HG03432 (cell line): ENCODE data around the gene SPEF1.
A peak's percentile ranks its signal among the peaks of the same experiment; 100 is the strongest.
"Not testable (repeated sequence)": the region's sequence is repeated elsewhere in the genome, so short reads cannot be mapped to it uniquely, and the experiment has no call there.

Source experiments
- ATAC-seq: cut with Tn5 transposase; IDR thresholded peaks from one replicate; pipeline ENCODE4 v1.9.1; 2021; ENCODE audit warnings: mild to moderate bottlenecking, moderate library complexity; ENCODE audit not compliant: unreplicated experiment

SPEF1 gene

GRCh38 chr20:3811467-3812258 is 30.4 kb upstream of the SPEF1 start:
- peak; percentile 51 for ATAC-seq

GRCh38 chr20:3808544-3808943 is 27.3 kb upstream of the SPEF1 start:
- ATAC-seq, result no peak

- no peak for ATAC-seq
Measured at GRCh38 chr20:3804781-3805180, 23.5 kb upstream of the SPEF1 start.

GRCh38 chr20:3804254-3804751 is 23.1 kb upstream of the SPEF1 start:
- no peak for ATAC-seq

- no peak for ATAC-seq
Measured at GRCh38 chr20:3803854-3804253, 22.6 kb upstream of the SPEF1 start.

GRCh38 chr20:3803289-3803688 is 22.0 kb upstream of the SPEF1 start:
- no peak for ATAC-seq

- no peak for ATAC-seq
Measured at GRCh38 chr20:3802524-3803239, 21.4 kb upstream of the SPEF1 start.

- ATAC-seq, result no peak
Measured at GRCh38 chr20:3801846-3802245, 20.6 kb upstream of the SPEF1 start.

- ATAC-seq, result no peak
Measured at GRCh38 chr20:3801299-3801698, 20.1 kb upstream of the SPEF1 start.

GRCh38 chr20:3800878-3801260 is 19.6 kb upstream of the SPEF1 start:
- ATAC-seq, result no peak

- ATAC-seq, result no peak
Measured at GRCh38 chr20:3800256-3800877, 19.1 kb upstream of the SPEF1 start.

GRCh38 chr20:3798908-3799248 is 17.6 kb upstream of the SPEF1 start:
- ATAC-seq, result no peak

- no peak for ATAC-seq
Measured at GRCh38 chr20:3798373-3798768, 17.1 kb upstream of the SPEF1 start.

- ATAC-seq, result no peak
Measured at GRCh38 chr20:3797592-3798372, 16.5 kb upstream of the SPEF1 start.

GRCh38 chr20:3797226-3797545 is 15.9 kb upstream of the SPEF1 start:
- no peak for ATAC-seq

GRCh38 chr20:3796477-3797225 is 15.4 kb upstream of the SPEF1 start:
- ATAC-seq, result peak; percentile 1

GRCh38 chr20:3795511-3796468 is 14.5 kb upstream of the SPEF1 start, which contains the start of gene CDC25B:
Gene CDC25B, plus strand, starts transcription at chr20:3796310. Its CDS starts 222 bp downstream, at chr20:3796532.
- ATAC-seq, result peak; percentile 75

- ATAC-seq, result no peak
Measured at GRCh38 chr20:3794701-3795420, 13.6 kb upstream of the SPEF1 start.

GRCh38 chr20:3794168-3794567 is 12.9 kb upstream of the SPEF1 start:
- not testable (repeated sequence) for ATAC-seq
